Neuronal stem cell (in vitro differentiated cells): ENCODE results near the gene FAM124B.

Experiments
- DNase-seq: peaks from one replicate; pipeline ENCODE4 v3.0.0-alpha.2; 2013; ENCODE audit warnings: low spot score
- H2AFZ ChIP-seq: one replicate; pipeline ENCODE4 v1.6.1; 2013; ENCODE audit warnings: mild to moderate bottlenecking, low read length, inconsistent platforms
- H2AK5ac ChIP-seq: 2 replicates; pipeline ENCODE4 v1.6.1; 2013; ENCODE audit warnings: low read depth, mild to moderate bottlenecking, inconsistent platforms, low read length, moderate library complexity, mixed read lengths
- H2BK120ac ChIP-seq: 2 replicates; pipeline ENCODE4 v1.6.1; 2013; ENCODE audit warnings: low read depth, mild to moderate bottlenecking, inconsistent platforms, low read length, moderate library complexity, mixed read lengths
- H2BK12ac ChIP-seq: one replicate; pipeline ENCODE4 v1.6.1; 2013; ENCODE audit warnings: low read length, inconsistent platforms
- H2BK15ac ChIP-seq: 2 replicates; pipeline ENCODE4 v1.6.1; 2013; ENCODE audit warnings: mild to moderate bottlenecking, low read length, inconsistent platforms, mixed read lengths
- H2BK5ac ChIP-seq: one replicate; pipeline ENCODE4 v1.6.1; 2013; ENCODE audit warnings: inconsistent platforms, mild to moderate bottlenecking, low read length, moderate library complexity
- H3K14ac ChIP-seq: one replicate; pipeline ENCODE4 v1.6.1; 2013; ENCODE audit warnings: low read length, inconsistent platforms
- H3K18ac ChIP-seq: 2 replicates; pipeline ENCODE4 v1.6.1; 2013; ENCODE audit warnings: low read length, inconsistent platforms
- H3K23ac ChIP-seq: 2 replicates; pipeline ENCODE4 v1.6.1; 2013; ENCODE audit warnings: low read depth, mild to moderate bottlenecking, mixed read lengths, low read length, inconsistent platforms; ENCODE audit not compliant: poor library complexity
- H3K27ac ChIP-seq: replicated peaks from 3 replicates; pipeline ENCODE4 v1.5.1; 2013; ENCODE audit warnings: low read length, inconsistent platforms
- H3K27me3 ChIP-seq, 3 experiments: 2 replicates each; pipeline ENCODE4 v1.6.1; 2013; ENCODE audit warnings: low read length in 3 of 3, mild to moderate bottlenecking in 2 of 3, inconsistent platforms in 1 of 3, low read depth in 1 of 3, mixed read lengths in 1 of 3, moderate library complexity in 1 of 3; ENCODE audit not compliant: control insufficient read depth in 3 of 3, insufficient read depth in 3 of 3
- H3K36me3 ChIP-seq, 2 donors: replicated peaks in 1 of 2; 2 replicates each; pipeline ENCODE4 v1.6.1; 2013; ENCODE audit warnings: low read length in 2 of 2; ENCODE audit not compliant: control insufficient read depth in 2 of 2, insufficient read depth in 2 of 2
- H3K4ac ChIP-seq: 2 replicates; pipeline ENCODE4 v1.6.1; 2013; ENCODE audit warnings: inconsistent platforms, mild to moderate bottlenecking, low read length, moderate library complexity
- H3K4me1 ChIP-seq, 2 donors: 1 replicate in 1 of 2; 2 replicates in 1 of 2; pipeline ENCODE4 v1.6.1; 2013; ENCODE audit warnings: low read length in 2 of 2, low read depth in 1 of 2; ENCODE audit not compliant: control insufficient read depth in 2 of 2, insufficient read depth in 1 of 2
- H3K4me2 ChIP-seq: one replicate; pipeline ENCODE4 v1.6.1; 2013; ENCODE audit warnings: mild to moderate bottlenecking, low read length, inconsistent platforms; ENCODE audit not compliant: insufficient read depth, poor library complexity, severe bottlenecking
- H3K4me3 ChIP-seq, 2 donors: 2 replicates each; pipeline ENCODE4 v1.5.1; 2013; ENCODE audit warnings: low read length in 2 of 2, mild to moderate bottlenecking in 2 of 2, inconsistent platforms in 1 of 2, moderate library complexity in 1 of 2
- H3K79me1 ChIP-seq: one replicate; pipeline ENCODE4 v1.6.1; 2013; ENCODE audit warnings: low read depth, mild to moderate bottlenecking, inconsistent platforms, low read length, moderate library complexity
- H3K9ac ChIP-seq: one replicate; pipeline ENCODE4 v1.6.1; 2013; ENCODE audit warnings: mild to moderate bottlenecking, low read depth, low read length, inconsistent platforms; ENCODE audit not compliant: poor library complexity
- H3K9me3 ChIP-seq, 2 donors: replicated peaks in 1 of 2; 2 replicates each; pipeline versions ENCODE3 to v1.6.1; 2013; ENCODE audit warnings: low read length in 2 of 2, mild to moderate bottlenecking in 2 of 2, inconsistent platforms in 1 of 2, low read depth in 1 of 2, mixed read lengths in 1 of 2, moderate library complexity in 1 of 2; ENCODE audit not compliant: control insufficient read depth in 2 of 2, insufficient read depth in 1 of 2
- H4K8ac ChIP-seq: one replicate; pipeline ENCODE4 v1.6.1; 2013; ENCODE audit warnings: low read depth, mild to moderate bottlenecking, inconsistent platforms, low read length, moderate library complexity
- H4K91ac ChIP-seq: one replicate; pipeline ENCODE4 v1.6.1; 2013; ENCODE audit warnings: low read length, low read depth, mild to moderate bottlenecking, inconsistent platforms; ENCODE audit not compliant: poor library complexity
- whole genome bisulfite sequencing, 2 donors: extraction: QIAGEN DNeasy Blood & Tissue Kit; methylation state at CpG; one replicate each; pipeline ENCODE4 v1.1.7; 2013; ENCODE audit warnings: missing lambda C conversion rate in 2 of 2, mixed read lengths in 1 of 2; ENCODE audit not compliant: insufficient read length in 2 of 2, insufficient replicate concordance in 1 of 2; ENCODE audit errors: extremely low coverage in 2 of 2; 5-methylcytosine and 5-hydroxymethylcytosine counted together

The FAM124B gene

GRCh38 chr2:224444021-224444420 lies 42.1 kb upstream of the FAM124B start:
- no CpG with 5 or more reads among the region's 5 CpGs for WGBS, 2 donors
- no peak overlapping the region for H3K14ac ChIP-seq

GRCh38 chr2:224442071-224442967 lies 40.4 kb upstream of the FAM124B start:
- Histone ChIP-seq H3K4me3 (no peak overlapping the region), H3K9ac (no peak overlapping the region), H3K79me1 (peaks cover 2% of the 10 kb centered on the region), H2AK5ac (no peak overlapping the region), H3K9me3 (peaks cover 0 to 2% of the 10 kb centered on the region in 2 donors), H3K27me3 (no peaks in the 10 kb centered on the region), H3K14ac (no peak overlapping the region), H3K36me3 (no peaks in the 10 kb centered on the region), H3K27ac (no peak overlapping the region), H3K18ac (peak overlapping the region; percentile 78), H3K23ac (peak overlapping the region; percentile 47), H4K8ac (no peak overlapping the region), H3K4ac (no peak overlapping the region), H2BK12ac (no peak overlapping the region), H4K91ac (no peak overlapping the region), H2BK5ac (no peak overlapping the region), H2AFZ (no peak overlapping the region), H2BK15ac (no peak overlapping the region), H3K4me1 (no peaks in the 10 kb centered on the region), H3K4me2 (no peak overlapping the region), H2BK120ac (no peak overlapping the region)
- no peak for DNase-seq
- no CpG with 5 or more reads among the region's 82 CpGs for WGBS, 2 donors

More at GRCh38 chr2:224444021-224444420, 42.1 kb upstream of the FAM124B start:
- H3K23ac ChIP-seq, result no peak overlapping the region
- H4K91ac ChIP-seq, result no peak overlapping the region
- H3K36me3 ChIP-seq, result no peaks in the 10 kb centered on the region
- H2BK120ac ChIP-seq, result no peak overlapping the region
- no peak overlapping the region for H2BK12ac ChIP-seq
- no peak overlapping the region for H3K9ac ChIP-seq
- no peaks in the 10 kb centered on the region for H3K4me1 ChIP-seq
- H2AK5ac ChIP-seq, result no peak overlapping the region
- H3K79me1 ChIP-seq, result peaks cover 2% of the 10 kb centered on the region
- H3K18ac ChIP-seq, result no peak overlapping the region
- no peak overlapping the region for H3K4ac ChIP-seq
- no peak overlapping the region for H2BK5ac ChIP-seq
- H2AFZ ChIP-seq, result no peak overlapping the region
- no peak for DNase-seq
- H4K8ac ChIP-seq, result no peak overlapping the region
- H3K4me2 ChIP-seq, result no peak overlapping the region
- H3K9me3 ChIP-seq, result peaks cover 0 to 2% of the 10 kb centered on the region in 2 donors
- no peak overlapping the region for H3K4me3 ChIP-seq
- H2BK15ac ChIP-seq, result no peak overlapping the region
- H3K27ac ChIP-seq, result no peak overlapping the region
- no peaks in the 10 kb centered on the region for H3K27me3 ChIP-seq

- Histone ChIP-seq H2BK120ac (no peak overlapping the region), H2BK5ac (no peak overlapping the region), H3K36me3 (no peaks in the 10 kb centered on the region), H2AK5ac (no peak overlapping the region), H3K9ac (no peak overlapping the region), H2BK15ac (no peak overlapping the region), H3K27ac (no peak overlapping the region), H3K23ac (no peak overlapping the region), H3K9me3 (peaks cover 0 to 2% of the 10 kb centered on the region in 2 donors), H2BK12ac (no peak overlapping the region), H3K4ac (no peak overlapping the region), H3K4me3 (no peak overlapping the region), H3K79me1 (peaks cover 2% of the 10 kb centered on the region), H3K4me2 (no peak overlapping the region), H3K4me1 (no peaks in the 10 kb centered on the region), H3K14ac (no peak overlapping the region), H3K27me3 (no peaks in the 10 kb centered on the region), H4K8ac (no peak overlapping the region), H3K18ac (no peak overlapping the region), H2AFZ (no peak overlapping the region), H4K91ac (no peak overlapping the region)
- no CpG with 5 or more reads among the region's 5 CpGs for WGBS, 2 donors
- no peak for DNase-seq
These were observed 39.1 kb upstream of the FAM124B start for GRCh38 chr2:224440988-224441387.

GRCh38 chr2:224438726-224439125 lies 36.8 kb upstream of the FAM124B start:
- Histone ChIP-seq H4K8ac (no peak overlapping the region), H2AFZ (no peak overlapping the region)

More at GRCh38 chr2:224438726-224439125, 36.8 kb upstream of the FAM124B start:
- no peak overlapping the region for H3K4me3 ChIP-seq
- H2BK120ac ChIP-seq, result no peak overlapping the region
- H3K9me3 ChIP-seq, result peaks cover 0 to 2% of the 10 kb centered on the region in 2 donors
- no peak overlapping the region for H2AK5ac ChIP-seq
- no peaks in the 10 kb centered on the region for H3K27me3 ChIP-seq
- no peak overlapping the region for H2BK5ac ChIP-seq
- no peak overlapping the region for H3K14ac ChIP-seq
- peaks cover 2% of the 10 kb centered on the region for H3K79me1 ChIP-seq
- H3K18ac ChIP-seq, result no peak overlapping the region
- DNase-seq, result no peak
- no peak overlapping the region for H3K9ac ChIP-seq
- no peak overlapping the region for H2BK12ac ChIP-seq
- H3K4me1 ChIP-seq, result peaks cover 0 to under 1% of the 10 kb centered on the region in 2 donors
- H3K4ac ChIP-seq, result no peak overlapping the region
- no peak overlapping the region for H3K23ac ChIP-seq
- H3K27ac ChIP-seq, result no peak overlapping the region
- no peak overlapping the region for H2BK15ac ChIP-seq
- H4K91ac ChIP-seq, result no peak overlapping the region
- H3K36me3 ChIP-seq, result no peaks in the 10 kb centered on the region
- no peak overlapping the region for H3K4me2 ChIP-seq
